Prostate gland (tissue), 2 donors: ENCODE results near the gene IGFBP3.

ENCODE experiments used
- POLR2A ChIP-seq: fragments of 450-650 bp; IDR thresholded peaks from one replicate; pipeline ENCODE4 v1.6.1; 2016; ENCODE audit warnings: antibody characterized with exemption, mild to moderate bottlenecking
- TF ChIP-seq, protein P1 (sequence below), 4 experiments: fragments of 200-600 bp in 2 of 4; fragments of 450-650 bp in 2 of 4; sonication (generic) in 2 of 4; IDR thresholded peaks; 1 replicate in 3 of 4; 2 replicates in 1 of 4; pipeline ENCODE4 v1.5.1; 2016 to 2019; ENCODE audit warnings: antibody characterized with exemption in 4 of 4, mild to moderate bottlenecking in 2 of 4, moderate library complexity in 2 of 4

DNA sequence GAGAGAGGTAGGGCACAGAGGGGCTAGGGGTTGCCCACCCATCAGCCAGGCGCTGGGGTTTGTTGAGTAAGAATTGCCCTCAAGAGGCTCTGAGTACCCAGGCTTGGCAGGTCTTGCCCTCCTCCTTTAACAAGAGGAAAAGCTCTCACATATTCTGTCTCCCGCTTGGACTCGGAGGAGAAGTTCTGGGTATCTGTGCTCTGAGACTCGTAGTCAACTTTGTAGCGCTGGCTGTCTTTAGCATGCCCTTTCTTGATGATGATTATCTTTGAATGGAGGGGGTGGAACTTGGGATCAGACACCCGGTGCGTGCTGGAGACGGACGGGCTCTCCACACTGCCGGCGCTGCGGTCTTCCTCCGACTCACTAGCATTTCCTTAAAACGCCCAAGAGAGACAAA is 4.0 kb downstream of the IGFBP3 start:
- TF ChIP-seq, protein P1, sequence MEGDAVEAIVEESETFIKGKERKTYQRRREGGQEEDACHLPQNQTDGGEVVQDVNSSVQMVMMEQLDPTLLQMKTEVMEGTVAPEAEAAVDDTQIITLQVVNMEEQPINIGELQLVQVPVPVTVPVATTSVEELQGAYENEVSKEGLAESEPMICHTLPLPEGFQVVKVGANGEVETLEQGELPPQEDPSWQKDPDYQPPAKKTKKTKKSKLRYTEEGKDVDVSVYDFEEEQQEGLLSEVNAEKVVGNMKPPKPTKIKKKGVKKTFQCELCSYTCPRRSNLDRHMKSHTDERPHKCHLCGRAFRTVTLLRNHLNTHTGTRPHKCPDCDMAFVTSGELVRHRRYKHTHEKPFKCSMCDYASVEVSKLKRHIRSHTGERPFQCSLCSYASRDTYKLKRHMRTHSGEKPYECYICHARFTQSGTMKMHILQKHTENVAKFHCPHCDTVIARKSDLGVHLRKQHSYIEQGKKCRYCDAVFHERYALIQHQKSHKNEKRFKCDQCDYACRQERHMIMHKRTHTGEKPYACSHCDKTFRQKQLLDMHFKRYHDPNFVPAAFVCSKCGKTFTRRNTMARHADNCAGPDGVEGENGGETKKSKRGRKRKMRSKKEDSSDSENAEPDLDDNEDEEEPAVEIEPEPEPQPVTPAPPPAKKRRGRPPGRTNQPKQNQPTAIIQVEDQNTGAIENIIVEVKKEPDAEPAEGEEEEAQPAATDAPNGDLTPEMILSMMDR (IDR thresholded peaks at IDR 0.05) = no peak
- no peak for TF ChIP-seq POLR2A
